HepG2 (cell line): ENCODE data around the gene TEX261. TPM values are rescaled to one million over a fixed set of nuclear protein-coding genes. Genes with fewer than 3 reads are reported as not detected.

Experiments
- ATAC-seq: fragments of 200-7000 bp; cut with Tn5 transposase; 3 replicates; pipeline ENCODE4 v1.9.1; 2020; ENCODE audit warnings: mild to moderate bottlenecking, moderate library complexity
- BruUV-seq: library from RNA; stranded (reverse); fragments of 400-500 nt; replicated peaks from 2 replicates; lab custom pipeline; 2021; lab: Mats Ljungman, UMichigan
- CTCF ChIA-PET: fragments of 300-600 bp; formaldehyde crosslinking; extraction: SDS; loops from one replicate; lab custom pipeline; 2021; ENCODE audit warnings: low total read pairs, inconsistent platforms, low intra/inter-chr PET ratio; lab: Yijun Ruan, JAX
- POLR2A ChIA-PET: fragments of 350-600 bp; sonication (Branson Sonifier 250); formaldehyde crosslinking; loops from one replicate; lab custom pipeline; 2020; ENCODE audit warnings: antibody characterized with exemption, inconsistent platforms; lab: Yijun Ruan, JAX
- DNase-seq: peaks from one replicate; pipeline ENCODE4 v3.0.0-alpha.2; 2015; ENCODE audit warnings: low spot score
- FAIRE-seq: peaks from 3 replicates; lab custom pipeline; 2011; peaks lifted over from hg19 to GRCh38; lab: Jason Lieb, UNC
- H2AFZ ChIP-seq: one replicate; pipeline ENCODE4 v1.6.1; 2011; ENCODE audit warnings: low read length, inconsistent platforms
- H3K27ac ChIP-seq: fragments of 300-600 bp; 3 replicates; pipeline ENCODE4 v1.8.0; 2011; ENCODE audit warnings: mixed run types, mild to moderate bottlenecking, mixed read lengths, low read length, inconsistent platforms; ENCODE audit not compliant: insufficient read depth; ENCODE audit errors: extremely low read length
- H3K27me3 ChIP-seq, 2 experiments: fragments of 200-600 bp in 1 of 2; 2 replicates in 1 of 2; 3 replicates in 1 of 2; pipeline versions ENCODE4 v1.6.0 to v1.8.0; 2011; ENCODE audit warnings: low read length in 2 of 2, mild to moderate bottlenecking in 2 of 2, moderate library complexity in 2 of 2, inconsistent platforms in 1 of 2; ENCODE audit not compliant: insufficient read depth in 2 of 2, control insufficient read depth in 1 of 2
- H3K36me3 ChIP-seq, 2 experiments: fragments of 200-600 bp in 1 of 2; replicated peaks in 1 of 2; 2 replicates in 1 of 2; 3 replicates in 1 of 2; pipeline versions ENCODE4 v1.5.1 to v1.8.0; 2011; ENCODE audit warnings: low read length in 2 of 2, inconsistent platforms in 1 of 2; ENCODE audit not compliant: insufficient read depth in 2 of 2, control insufficient read depth in 1 of 2
- H3K4me1 ChIP-seq: 2 replicates; pipeline ENCODE4 v1.5.1; 2012; ENCODE audit warnings: low read length, inconsistent platforms; ENCODE audit not compliant: insufficient read depth
- H3K4me2 ChIP-seq: 2 replicates; pipeline ENCODE4 v1.6.0; 2011; ENCODE audit warnings: low read depth, low read length, inconsistent platforms
- H3K4me3 ChIP-seq, 3 experiments: fragments of 200-600 bp in 1 of 3; sonication (generic), shearing (Covaris generic) in 1 of 3; replicated peaks in 1 of 3; 2 replicates each; pipeline ENCODE4 v1.5.1; 2011 to 2016; ENCODE audit warnings: low read length in 3 of 3, inconsistent platforms in 2 of 3, low read depth in 2 of 3, mild to moderate bottlenecking in 2 of 3, control low read depth in 1 of 3, mixed read lengths in 1 of 3; ENCODE audit not compliant: insufficient read depth in 1 of 3
- H3K79me2 ChIP-seq: one replicate; pipeline ENCODE4 v1.6.1; 2011; ENCODE audit warnings: low read length, inconsistent platforms; ENCODE audit not compliant: insufficient read depth
- H3K9ac ChIP-seq: 2 replicates; pipeline ENCODE4 v1.6.0; 2011; ENCODE audit warnings: mild to moderate bottlenecking, low read depth, low read length, inconsistent platforms; ENCODE audit not compliant: insufficient read depth
- H3K9me3 ChIP-seq: 2 replicates; pipeline ENCODE4 v1.5.1; 2012; ENCODE audit warnings: mild to moderate bottlenecking, low read length
- H4K20me1 ChIP-seq: 2 replicates; pipeline ENCODE4 v1.6.0; 2011; ENCODE audit warnings: inconsistent platforms, mild to moderate bottlenecking, low read length, moderate library complexity; ENCODE audit not compliant: insufficient read depth
- DPF2 ChIP-seq: sonication (generic); formaldehyde crosslinking; IDR thresholded peaks from 2 replicates; pipeline ENCODE4 v1.4.0; 2020; ENCODE audit warnings: mild to moderate bottlenecking, low read depth, missing genetic modification reagents, borderline replicate concordance
- JARID2 ChIP-seq: sonication (generic); formaldehyde crosslinking; IDR thresholded peaks from 2 replicates; pipeline ENCODE4 v1.8.1; 2023; ENCODE audit warnings: missing genetic modification reagents, inconsistent platforms; ENCODE audit not compliant: insufficient replicate concordance
- ZBTB21 ChIP-seq: sonication (generic); formaldehyde crosslinking; IDR thresholded peaks from 2 replicates; pipeline ENCODE4 v1.4.0; 2020; ENCODE audit warnings: missing genetic modification reagents
- ZBTB4 ChIP-seq: sonication (generic); formaldehyde crosslinking; IDR thresholded peaks from 2 replicates; pipeline ENCODE4 v1.4.0; 2020; ENCODE audit warnings: missing genetic modification reagents, mild to moderate bottlenecking, borderline replicate concordance
- ZNF160 ChIP-seq: sonication (generic); formaldehyde crosslinking; IDR thresholded peaks from 2 replicates; pipeline ENCODE4 v1.8.0; 2022; ENCODE audit warnings: mild to moderate bottlenecking, inconsistent platforms, missing genetic modification reagents
- WGBS: methylation state at CpG from one replicate; pipeline ENCODE4 v1.1.6; 2017; ENCODE audit warnings: low lambda C conversion rate; 5-methylcytosine and 5-hydroxymethylcytosine counted together
- in situ Hi-C: cut with HindIII; loops from 2 replicates; pipeline ENCODE4 v1.10.0; 2017; ENCODE audit warnings: low pct_unique_long_range_greater_than_20kb; ENCODE audit not compliant: extremely low pct_ligation_motif_present
- intact Hi-C: fragments of 100-400 bp; cut with micrococcal nuclease; formaldehyde crosslinking; loops from one replicate; pipeline ENCODE4 v1.10.0; 2022; ENCODE audit not compliant: unreplicated experiment
- polyA plus RNA-seq, 8 experiments: library from polyadenylated mRNA; depleted of rRNA in 3 of 8; stranded (reverse) in 7 of 8; unstranded in 1 of 8; fragments of >200 nt; fragmentation: Illumina TruSeq in 4 of 8; extraction: Trizol in 4 of 8; gene quantifications; 2 replicates each; pipeline versions ENCODE4 v1.2.1 to v1.2.3, GENCODE V29; 2011 to 2016; ENCODE audit warnings: low read depth in 4 of 8, missing spikeins in 1 of 8, mixed read lengths in 1 of 8; ENCODE audit not compliant: insufficient read depth in 1 of 8
- total RNA-seq, 5 experiments: library from RNA; depleted of rRNA; stranded (reverse); fragments of >200 nt; fragmentation: Illumina TruSeq; extraction: Trizol; gene quantifications; 2 replicates each; pipeline ENCODE4 v1.2.3, GENCODE V29; 2016; ENCODE audit warnings: low read depth in 1 of 5

Gene TEX261
- total and polyA plus RNA-seq, 2 of the 13 experiments (the other 11 are each of a cell fraction or from before 2014, with no cell fraction given), result 43.8 to 78.7 TPM

- BruUV-seq, result no TSS peak
Observed at GRCh38 chr2:70982971-70983370, 11.7 kb downstream of the TEX261 start.

More at GRCh38 chr2:70982971-70983370, 11.7 kb downstream of the TEX261 start:
- peaks cover 16 to 17% of the 10 kb centered on the region in 2 experiments for H3K36me3 ChIP-seq
- no peak for ATAC-seq
- H2AFZ ChIP-seq, result no peak overlapping the region
- no peaks in the 10 kb centered on the region for H4K20me1 ChIP-seq
- no peaks in the 10 kb centered on the region for H3K27me3 ChIP-seq
- in situ Hi-C loops, result no loop called here
- DNase-seq, result no peak
- H3K27ac ChIP-seq, result no peak overlapping the region
- intact Hi-C loops, result no loop called here
- H3K4me3 ChIP-seq, result no peak overlapping the region
- ChIA-PET POLR2A (no interaction called here), CTCF (no interaction called here)
- no peak for FAIRE-seq
- peaks cover 3% of the 10 kb centered on the region for H3K4me1 ChIP-seq
- H3K4me2 ChIP-seq, result no peak overlapping the region
- WGBS, result 95% methylated on average over 3 of the region's 3 CpGs
- no peaks in the 10 kb centered on the region for H3K79me2 ChIP-seq
- H3K9me3 ChIP-seq, result no peaks in the 10 kb centered on the region
- H3K9ac ChIP-seq, result no peak overlapping the region
- no peak for TF ChIP-seq DPF2 (CRISPR knock-in tag)
- no peak for TF ChIP-seq ZBTB21 (CRISPR knock-in tag)
- TF ChIP-seq ZNF160 (CRISPR knock-in tag), result no peak
- no peak for TF ChIP-seq JARID2 (CRISPR knock-in tag)
- TF ChIP-seq ZBTB4 (CRISPR knock-in tag), result no peak
